ENCODE data around the gene CADM1.

Gene CADM1

GRCh38 chr11:115311949-115312348 is 192.3 kb downstream of the CADM1 start:
- DNase-seq, result no peak

- DNase-seq, result no peak
These were observed 197.5 kb downstream of the CADM1 start for GRCh38 chr11:115306689-115307088.

- no peak for DNase-seq
These were observed 199.3 kb downstream of the CADM1 start for GRCh38 chr11:115304774-115305472.

- DNase-seq, result no peak
These were observed 200.2 kb downstream of the CADM1 start for GRCh38 chr11:115303929-115304531.

GRCh38 chr11:115302946-115303703 is 201.1 kb downstream of the CADM1 start:
- no peak for DNase-seq

- DNase-seq, result no peak
These were observed 203.4 kb downstream of the CADM1 start for GRCh38 chr11:115300660-115301428.

GRCh38 chr11:115298300-115299012 is 205.8 kb downstream of the CADM1 start:
- no peak for DNase-seq

GRCh38 chr11:115297330-115297729 is 206.9 kb downstream of the CADM1 start:
- DNase-seq, result no peak

- DNase-seq, result no peak
These were observed 212.9 kb downstream of the CADM1 start for GRCh38 chr11:115291325-115291724.

- DNase-seq, result no peak
These were observed 213.3 kb downstream of the CADM1 start for GRCh38 chr11:115290893-115291292.

- no peak for DNase-seq
These were observed 213.7 kb downstream of the CADM1 start for GRCh38 chr11:115290479-115290878.

- no peak for DNase-seq
These were observed 216.9 kb downstream of the CADM1 start for GRCh38 chr11:115287266-115287665.

- no peak for DNase-seq
These were observed 217.6 kb downstream of the CADM1 start for GRCh38 chr11:115286614-115287013.

- no peak for DNase-seq
These were observed 219.4 kb downstream of the CADM1 start for GRCh38 chr11:115284773-115285172.

- no peak for DNase-seq
These were observed 221.3 kb downstream of the CADM1 start for GRCh38 chr11:115282923-115283322.

GRCh38 chr11:115280775-115281174 is 223.4 kb downstream of the CADM1 start:
- DNase-seq, result no peak

- no peak for DNase-seq
These were observed 224.1 kb downstream of the CADM1 start for GRCh38 chr11:115279813-115280761.

GRCh38 chr11:115276799-115277198 is 227.4 kb downstream of the CADM1 start:
- DNase-seq, result no peak

- DNase-seq, result no peak
These were observed 228.0 kb downstream of the CADM1 start for GRCh38 chr11:115276191-115276590.

- no peak for DNase-seq
These were observed 229.2 kb downstream of the CADM1 start for GRCh38 chr11:115275045-115275444.

GRCh38 chr11:115272925-115273324 is 231.3 kb downstream of the CADM1 start:
- no peak for DNase-seq

All from stimulated activated CD4-positive, alpha-beta T cell treated with anti-CD3 and anti-CD28 coated beads, Interleukin-4, amount 100 ng/mL, for 1 hour (primary cell).